ENCODE measurements around the gene PITX3.

PITX3 gene

GRCh38 chr10:102241444-102242117 lies at the start of gene PITX3:
PITX3 (minus strand) TSS chr10:102241512; CDS start chr10:102232080, 9,432 bp downstream.
- peak; percentile 68 to 85 for DNase-seq (ENCODE audit: low read depth in 1 of 2, low spot score in 1 of 2)

DNA sequence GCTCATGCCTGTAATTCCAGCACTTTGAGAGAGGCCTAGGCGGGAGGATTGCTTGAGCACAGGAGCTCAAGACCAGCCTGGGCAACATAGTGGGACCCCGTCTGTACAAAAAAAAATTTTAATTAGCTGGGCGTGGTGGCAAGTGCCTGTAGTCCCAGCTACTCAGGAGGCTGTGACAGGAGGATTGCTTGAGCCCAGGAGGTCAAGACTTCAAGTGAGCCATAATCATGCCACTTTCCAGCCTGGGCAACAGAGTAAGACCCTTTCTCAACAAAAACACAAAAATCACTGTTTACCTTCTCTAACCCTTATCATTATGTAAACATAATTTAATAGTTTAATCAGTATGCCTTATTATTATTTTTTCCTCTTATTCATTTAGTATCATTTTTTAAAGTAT lies 48.5 kb upstream of the PITX3 start:
- no peak for DNase-seq (ENCODE audit: low read depth in 1 of 2, low spot score in 1 of 2)

DNA sequence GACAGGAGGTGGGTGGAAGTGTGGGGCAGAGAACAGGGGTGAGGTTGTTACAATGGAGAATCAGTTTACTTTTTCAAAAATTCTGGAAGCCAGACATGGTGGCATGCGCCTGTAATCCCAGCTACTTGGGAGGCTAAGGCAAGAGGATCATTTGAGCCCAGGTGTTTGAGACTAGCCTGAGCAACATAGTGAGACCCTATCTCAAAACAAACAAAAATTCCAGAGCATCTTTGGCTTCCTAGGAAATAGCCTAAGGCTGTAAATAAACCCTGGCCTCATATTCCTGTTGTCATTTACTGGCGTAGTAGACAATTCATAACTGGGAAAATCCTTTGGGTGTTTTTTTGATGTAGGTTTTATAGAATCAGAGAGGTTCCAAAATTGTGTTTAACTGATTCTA lies 48.0 kb upstream of the PITX3 start:
- DNase-seq (ENCODE audit: low read depth in 1 of 2, low spot score in 1 of 2), result no peak

DNA sequence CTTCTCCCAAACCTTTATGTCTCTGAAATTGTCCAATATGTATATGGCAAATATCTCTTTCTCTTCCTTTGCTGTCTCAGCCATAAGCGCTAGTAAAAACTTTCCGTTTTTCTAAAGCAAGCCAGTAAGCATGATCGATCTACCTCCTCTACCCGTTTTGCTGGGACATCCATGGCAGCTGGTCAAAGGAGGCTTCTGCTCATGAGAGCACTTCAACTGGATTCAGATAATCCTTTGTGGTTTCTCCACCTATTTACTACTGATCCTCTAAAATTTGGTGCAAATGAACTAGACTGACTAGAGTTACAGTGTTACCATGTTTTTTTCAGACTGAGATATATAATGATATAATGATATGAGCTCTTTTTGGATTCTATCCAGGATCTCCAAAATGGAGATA lies 46.7 kb upstream of the PITX3 start:
- no peak for DNase-seq (ENCODE audit: low read depth in 1 of 2, low spot score in 1 of 2)

DNA sequence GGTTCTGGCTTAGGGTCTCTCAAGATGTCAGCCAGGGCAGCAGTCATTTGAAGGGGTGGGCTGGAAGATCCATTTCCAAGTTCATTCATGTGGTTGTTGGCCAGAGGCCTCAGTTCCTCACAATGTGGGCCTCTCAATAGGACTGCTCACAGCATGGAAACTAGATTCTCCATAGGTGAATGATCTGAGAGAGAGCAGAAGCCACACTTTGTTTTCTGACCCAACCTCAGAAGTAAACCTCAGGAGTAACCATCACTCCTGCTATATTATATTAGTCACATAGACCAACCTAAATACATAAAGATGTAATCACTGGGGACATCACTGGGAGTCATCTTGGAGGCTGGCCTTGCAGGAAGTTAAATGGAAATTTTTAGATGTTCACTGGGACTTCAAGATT lies 46.2 kb upstream of the PITX3 start:
- DNase-seq (ENCODE audit: low read depth in 1 of 2, low spot score in 1 of 2), result no peak

DNA sequence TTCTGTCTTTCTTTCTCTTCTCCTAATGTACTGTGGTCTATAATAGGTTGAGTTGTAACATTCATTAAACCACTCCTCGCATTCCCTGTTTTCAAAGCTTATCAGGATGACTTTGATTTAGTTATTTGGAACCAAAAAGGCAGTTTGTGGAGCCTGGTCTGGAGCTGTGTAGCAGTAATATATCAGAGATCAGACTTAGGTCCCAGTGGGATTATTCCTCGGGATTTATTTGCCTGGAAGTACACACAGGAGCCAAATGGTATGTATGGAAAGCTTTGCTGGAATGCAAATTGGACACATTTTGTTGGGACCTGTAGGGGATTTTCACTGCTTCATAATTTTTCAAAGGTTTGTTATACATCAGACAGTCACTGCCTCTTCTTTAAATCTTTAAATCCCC lies 44.9 kb upstream of the PITX3 start:
- DNase-seq (ENCODE audit: low read depth in 1 of 2, low spot score in 1 of 2), result no peak

- no peak for DNase-seq (ENCODE audit: low read depth in 1 of 2, low spot score in 1 of 2)
Observed at GRCh38 chr10:102285133-102285532, 43.8 kb upstream of the PITX3 start.

GRCh38 chr10:102284531-102284930 lies 43.2 kb upstream of the PITX3 start:
- DNase-seq (ENCODE audit: low read depth in 1 of 2, low spot score in 1 of 2), result no peak

GRCh38 chr10:102283890-102284289 lies 42.6 kb upstream of the PITX3 start:
- DNase-seq (ENCODE audit: low read depth in 1 of 2, low spot score in 1 of 2), result no peak

- no peak for DNase-seq (ENCODE audit: low read depth in 1 of 2, low spot score in 1 of 2)
Observed at GRCh38 chr10:102283488-102283887, 42.2 kb upstream of the PITX3 start.

- no peak for DNase-seq (ENCODE audit: low read depth in 1 of 2, low spot score in 1 of 2)
Observed at GRCh38 chr10:102281102-102281487, 39.8 kb upstream of the PITX3 start.

- DNase-seq (ENCODE audit: low read depth in 1 of 2, low spot score in 1 of 2), result no peak
Observed at GRCh38 chr10:102280397-102281101, 39.2 kb upstream of the PITX3 start.

DNA sequence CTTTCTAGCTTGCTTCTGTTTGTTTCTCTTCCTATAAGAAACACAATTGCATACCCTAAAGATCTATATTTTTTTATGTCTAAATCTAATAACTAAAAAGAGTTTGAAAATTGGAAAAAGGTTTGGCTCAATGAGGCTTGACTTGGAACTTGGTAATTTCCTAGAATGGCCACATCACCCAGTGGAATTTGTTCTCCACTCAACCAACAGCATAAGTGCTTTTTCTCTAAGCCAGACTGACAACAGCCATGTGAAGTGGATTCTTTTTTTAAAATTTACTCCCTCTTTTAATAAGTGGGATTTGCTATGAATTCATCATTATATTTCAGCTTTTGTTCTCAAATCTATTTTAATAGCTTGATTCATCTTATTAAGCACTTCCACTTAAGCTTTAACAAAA lies 37.8 kb upstream of the PITX3 start:
- no peak for DNase-seq (ENCODE audit: low read depth in 1 of 2, low spot score in 1 of 2)

DNA sequence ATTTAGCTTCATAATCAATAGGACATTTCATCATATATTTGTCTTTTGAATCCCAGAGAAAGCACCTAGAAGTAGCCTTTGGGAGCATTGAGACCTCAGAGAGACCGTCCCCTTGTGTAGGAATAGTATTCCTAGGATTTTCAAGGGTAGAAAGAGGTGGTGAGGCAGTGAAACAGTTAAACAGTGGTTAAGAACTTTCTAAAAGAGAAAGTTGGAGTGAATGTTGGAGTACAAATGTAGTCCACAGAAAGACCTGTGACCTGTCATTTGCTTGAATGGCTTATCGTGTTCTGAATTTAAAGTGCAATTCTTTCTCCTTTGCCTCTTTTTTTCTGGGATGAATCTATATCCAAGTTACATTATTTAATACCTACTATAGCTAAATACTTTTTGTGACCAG lies 34.0 kb upstream of the PITX3 start:
- DNase-seq (ENCODE audit: low read depth in 1 of 2, low spot score in 1 of 2), result no peak

- no peak for DNase-seq (ENCODE audit: low read depth in 1 of 2, low spot score in 1 of 2)
Observed at GRCh38 chr10:102274062-102274461, 32.8 kb upstream of the PITX3 start.

DNA sequence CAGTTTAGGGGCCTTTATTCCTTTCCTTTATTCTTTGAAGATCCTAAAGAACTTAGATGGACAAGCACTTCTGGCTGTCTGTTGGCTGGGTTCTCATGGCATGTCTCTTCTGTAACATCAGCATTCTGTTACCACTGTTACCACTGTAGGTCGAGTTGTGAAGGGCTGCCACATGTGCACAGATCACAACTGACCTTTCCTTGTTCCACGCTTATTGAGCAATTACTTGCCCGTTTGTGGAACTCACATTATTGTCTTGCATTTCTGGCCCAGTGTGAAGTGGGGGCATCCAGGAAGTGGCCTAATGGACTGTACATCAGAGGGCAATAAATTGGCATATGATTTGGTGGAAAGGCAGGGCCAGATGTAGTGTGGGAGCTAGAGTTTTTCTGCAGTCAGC lies 27.7 kb upstream of the PITX3 start:
- DNase-seq (ENCODE audit: low read depth in 1 of 2, low spot score in 1 of 2), result no peak

- DNase-seq (ENCODE audit: low read depth in 1 of 2, low spot score in 1 of 2), result no peak
Observed at GRCh38 chr10:102268375-102268888, 27.1 kb upstream of the PITX3 start.

DNA sequence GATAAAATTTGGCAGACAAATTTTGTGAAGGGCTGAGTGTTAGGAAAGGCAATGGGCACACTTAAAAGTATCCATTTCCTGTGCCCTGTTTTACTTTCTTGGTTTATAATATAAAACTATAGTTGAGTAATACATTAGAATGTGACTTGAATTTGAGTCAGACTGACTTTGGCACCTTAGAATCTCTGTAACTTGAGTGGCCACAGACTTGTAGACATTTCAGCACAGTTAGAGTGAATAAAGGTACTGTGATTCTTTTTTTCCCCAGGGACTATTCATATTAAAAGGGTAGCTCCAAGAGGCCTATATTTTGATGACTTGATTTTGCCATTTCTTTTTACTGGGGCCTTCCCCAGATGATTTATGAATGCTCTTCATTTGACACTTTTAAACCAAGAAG lies 26.4 kb upstream of the PITX3 start:
- DNase-seq (ENCODE audit: low read depth in 1 of 2, low spot score in 1 of 2), result no peak

DNA sequence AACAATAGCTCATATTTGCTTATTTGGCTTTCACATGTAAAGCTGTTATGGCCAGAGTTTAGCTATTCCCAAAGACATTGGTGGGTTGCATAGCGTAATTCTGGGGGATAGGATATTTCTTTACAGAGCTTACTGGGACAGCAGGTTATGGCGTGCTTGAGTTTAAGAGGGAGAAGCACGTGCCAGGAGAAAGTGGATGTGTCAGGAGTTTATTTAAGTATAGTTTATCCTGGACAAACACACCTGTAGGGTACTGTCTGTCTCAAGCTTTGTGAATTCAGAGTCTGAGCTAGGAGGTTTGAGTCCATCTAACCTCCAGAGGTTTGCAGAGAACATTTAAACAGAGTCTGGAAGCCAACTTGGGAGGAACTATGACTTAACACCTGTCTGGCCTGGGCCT lies 25.4 kb upstream of the PITX3 start:
- no peak for DNase-seq (ENCODE audit: low read depth in 1 of 2, low spot score in 1 of 2)

- DNase-seq (ENCODE audit: low read depth in 1 of 2, low spot score in 1 of 2), result no peak
Observed at GRCh38 chr10:102264371-102264770, 23.1 kb upstream of the PITX3 start.

DNA sequence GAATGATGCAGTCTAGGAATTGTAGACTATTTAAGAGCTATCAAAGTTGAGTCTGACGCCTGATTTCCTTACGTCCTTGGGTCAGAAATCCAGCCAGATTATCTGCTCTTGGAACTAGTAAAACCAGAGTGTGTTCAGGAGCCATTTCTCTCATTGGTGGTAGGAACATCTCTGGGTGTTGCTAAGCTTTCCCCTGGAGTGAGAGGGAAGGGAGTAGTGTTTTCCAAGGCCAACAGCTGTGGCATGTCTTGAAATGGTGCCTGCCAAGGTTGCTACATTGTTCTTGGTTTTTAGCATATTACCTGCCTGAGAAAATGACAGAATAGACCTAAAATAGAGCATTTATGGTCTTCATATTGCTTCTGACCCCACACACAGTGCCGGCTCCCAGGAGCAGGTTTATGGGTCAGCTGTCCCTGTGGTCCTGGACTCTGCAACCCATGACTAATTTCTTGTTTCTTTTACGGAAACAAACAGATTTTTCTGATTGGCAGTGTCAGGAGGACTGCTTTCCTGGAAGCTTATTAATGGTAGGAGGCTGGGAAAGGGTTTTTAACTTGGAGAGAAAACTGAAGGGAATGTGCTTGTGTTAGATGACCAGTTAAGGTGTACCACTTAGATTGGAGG lies 21.5 kb upstream of the PITX3 start:
- no peak for DNase-seq (ENCODE audit: low read depth in 1 of 2, low spot score in 1 of 2)

GRCh38 chr10:102261842-102262241 lies 20.5 kb upstream of the PITX3 start:
- no peak for DNase-seq (ENCODE audit: low read depth in 1 of 2, low spot score in 1 of 2)

All from activated T-helper 1 cell treated with anti-CD3 and anti-CD28 coated beads, Interleukin-2, amount 50 U/mL, for 16 hours (primary cell).